Gastroesophageal sphincter (tissue), 4 donors: ENCODE measurements around the gene TXNRD3. TPM values are rescaled to one million over a fixed set of nuclear protein-coding genes. Genes with fewer than 3 reads are reported as not detected.

Experiments used
- ATAC-seq: fragments of 150-250 bp; one replicate; pipeline ENCODE4 v1.9.1; 2016; ENCODE audit warnings: mild to moderate bottlenecking, moderate library complexity
- H3K27ac ChIP-seq, 4 donors: fragments of 200-600 bp; sonication (generic) in 3 of 4; 1 replicate in 3 of 4; 2 replicates in 1 of 4; pipeline ENCODE4 v1.5.1; 2016 to 2019
- H3K27me3 ChIP-seq: fragments of 200-600 bp; sonication (generic); one replicate; pipeline ENCODE4 v1.5.1; 2019
- H3K36me3 ChIP-seq, 2 donors: fragments of 200-600 bp; sonication (generic); one replicate each; pipeline ENCODE4 v1.5.1; 2019; ENCODE audit warnings: control low read depth in 1 of 2
- H3K4me1 ChIP-seq, 3 donors: fragments of 200-600 bp; sonication (generic); 1 replicate in 2 of 3; 2 replicates in 1 of 3; pipeline ENCODE4 v1.5.1; 2016 to 2019; ENCODE audit warnings: control low read depth in 2 of 3
- H3K4me3 ChIP-seq, 2 donors: fragments of 200-600 bp; sonication (generic); one replicate each; pipeline ENCODE4 v1.5.1; 2019; ENCODE audit warnings: mild to moderate bottlenecking in 1 of 2, moderate library complexity in 1 of 2
- H3K9me3 ChIP-seq, 3 donors: fragments of 200-600 bp; sonication (generic); one replicate each; pipeline ENCODE4 v1.5.1; 2017 to 2019; ENCODE audit warnings: control low read depth in 2 of 3
- EP300 ChIP-seq: sonication (generic); formaldehyde crosslinking; IDR thresholded peaks from one replicate; pipeline ENCODE4 v1.6.1; 2017; ENCODE audit warnings: antibody characterized with exemption, mild to moderate bottlenecking
- POLR2A ChIP-seq, 2 donors: fragments of 450-650 bp; IDR thresholded peaks; one replicate each; pipeline ENCODE4 v1.6.1; 2017; ENCODE audit warnings: antibody characterized with exemption in 2 of 2, mild to moderate bottlenecking in 2 of 2, moderate library complexity in 1 of 2
- POLR2AphosphoS5 ChIP-seq: sonication (generic); formaldehyde crosslinking; IDR thresholded peaks from one replicate; pipeline ENCODE4 v1.6.1; 2017; ENCODE audit warnings: antibody characterized with exemption
- WGBS, 2 donors: methylation state at CpG; one replicate each; pipeline ENCODE4 v1.1.5; 2018; ENCODE audit warnings: low coverage in 1 of 2; 5-methylcytosine and 5-hydroxymethylcytosine counted together
- total RNA-seq, 4 donors: library from RNA; depleted of rRNA; stranded (reverse); fragments of >200 nt; gene quantifications; one replicate each; pipeline ENCODE4 v1.1.0, GENCODE V29; 2016
- TF ChIP-seq, protein P1 (sequence below), 4 experiments: fragments of 200-600 bp in 2 of 4; fragments of 450-650 bp in 2 of 4; sonication (generic) in 1 of 4; IDR thresholded peaks; one replicate each; pipeline ENCODE4 v1.5.1; 2017 to 2019; ENCODE audit warnings: antibody characterized with exemption in 4 of 4, mild to moderate bottlenecking in 2 of 4, moderate library complexity in 2 of 4

Gene TXNRD3
- total RNA-seq, 4 donors from 2014 or later, result 14.3 to 24.7 (median 18.5) TPM

- TF ChIP-seq, protein P1, sequence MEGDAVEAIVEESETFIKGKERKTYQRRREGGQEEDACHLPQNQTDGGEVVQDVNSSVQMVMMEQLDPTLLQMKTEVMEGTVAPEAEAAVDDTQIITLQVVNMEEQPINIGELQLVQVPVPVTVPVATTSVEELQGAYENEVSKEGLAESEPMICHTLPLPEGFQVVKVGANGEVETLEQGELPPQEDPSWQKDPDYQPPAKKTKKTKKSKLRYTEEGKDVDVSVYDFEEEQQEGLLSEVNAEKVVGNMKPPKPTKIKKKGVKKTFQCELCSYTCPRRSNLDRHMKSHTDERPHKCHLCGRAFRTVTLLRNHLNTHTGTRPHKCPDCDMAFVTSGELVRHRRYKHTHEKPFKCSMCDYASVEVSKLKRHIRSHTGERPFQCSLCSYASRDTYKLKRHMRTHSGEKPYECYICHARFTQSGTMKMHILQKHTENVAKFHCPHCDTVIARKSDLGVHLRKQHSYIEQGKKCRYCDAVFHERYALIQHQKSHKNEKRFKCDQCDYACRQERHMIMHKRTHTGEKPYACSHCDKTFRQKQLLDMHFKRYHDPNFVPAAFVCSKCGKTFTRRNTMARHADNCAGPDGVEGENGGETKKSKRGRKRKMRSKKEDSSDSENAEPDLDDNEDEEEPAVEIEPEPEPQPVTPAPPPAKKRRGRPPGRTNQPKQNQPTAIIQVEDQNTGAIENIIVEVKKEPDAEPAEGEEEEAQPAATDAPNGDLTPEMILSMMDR (IDR thresholded peaks at IDR 0.05), result no peak
- no peak for TF ChIP-seq POLR2AphosphoS5
- Histone ChIP-seq H3K27ac (no peak overlapping the region), H3K4me3 (no peak overlapping the region), H3K9me3 (peaks cover 0 to 7% (median 0%) of the 10 kb centered on the region in 3 donors), H3K36me3 (no peaks in the 10 kb centered on the region), H3K4me1 (no peaks in the 10 kb centered on the region), H3K27me3 (peaks cover 76% of the 10 kb centered on the region)
- WGBS, 2 donors, result 60% methylated on average over 4 of the region's 11 CpGs; no CpG with 5 or more reads in 1 of the 2 donors
- no peak for ATAC-seq
Observed at GRCh38 chr3:126661532-126662364, 6.8 kb upstream of the TXNRD3 start.

DNA sequence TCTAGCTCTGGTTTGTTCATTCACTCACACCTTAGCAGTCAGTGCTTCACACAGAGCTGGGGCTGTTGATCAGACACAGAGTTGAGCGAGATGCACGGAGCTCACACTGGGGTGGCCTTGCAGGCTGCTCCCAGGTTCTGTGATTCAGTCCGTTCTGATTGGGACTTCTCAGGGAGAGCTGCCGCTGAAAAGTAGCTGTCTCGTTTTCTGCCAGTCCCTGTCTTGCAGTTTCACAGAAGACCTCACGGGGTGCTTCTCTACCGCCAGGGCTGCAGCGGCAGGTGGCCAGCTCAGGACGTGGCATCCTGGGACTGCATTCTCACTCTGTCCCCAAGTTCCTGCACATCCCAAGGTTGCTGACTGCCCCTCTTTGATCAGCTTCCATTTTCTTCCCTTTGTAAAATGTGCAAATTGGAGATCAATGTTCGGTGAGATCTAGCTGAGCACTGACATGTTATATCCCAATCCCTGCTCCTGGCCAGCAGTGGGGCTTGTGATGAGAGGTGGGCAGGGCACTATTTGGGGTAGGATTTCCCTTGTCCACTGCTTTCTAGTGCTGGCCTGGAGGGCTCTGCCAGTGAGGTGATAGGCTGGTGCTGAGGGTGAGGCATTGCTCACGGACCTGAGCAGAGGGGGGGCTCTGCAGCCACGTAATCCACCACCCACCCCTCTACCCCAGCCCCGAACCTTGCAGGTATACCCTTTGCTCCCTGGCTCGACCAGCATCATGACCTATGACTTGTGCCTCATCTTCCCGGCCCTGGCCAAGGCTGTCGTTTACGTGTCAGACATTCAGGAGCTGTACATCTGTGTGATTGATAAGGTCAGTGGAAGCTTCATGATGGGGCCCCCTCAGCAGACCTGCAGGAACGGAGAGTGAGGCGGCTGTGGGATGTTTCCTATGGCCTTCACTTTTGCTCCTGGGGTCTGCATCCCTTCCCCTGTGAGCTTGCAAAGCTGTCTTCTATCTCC, 5.3 kb upstream of the TXNRD3 start:
- peaks cover 0 to 7% (median 0%) of the 10 kb centered on the region in 3 donors for H3K9me3 ChIP-seq
- H3K36me3 ChIP-seq, result no peaks in the 10 kb centered on the region
- no peak for ATAC-seq
- H3K27ac ChIP-seq, result no peak overlapping the region
- peaks cover 0 to 3% (median 0%) of the 10 kb centered on the region in 3 donors for H3K4me1 ChIP-seq
- TF ChIP-seq POLR2A (IDR thresholded peaks at IDR 0.05), result no peak
- TF ChIP-seq, protein P1 (IDR thresholded peaks at IDR 0.05), result no peak
- TF ChIP-seq EP300, result no peak
- TF ChIP-seq POLR2AphosphoS5, result no peak
- H3K27me3 ChIP-seq, result peaks cover 67% of the 10 kb centered on the region
- no peak overlapping the region for H3K4me3 ChIP-seq
- 25 to 44% methylated on average over 11 to 12 of the region's 19 CpGs for WGBS, 2 donors

GRCh38 chr3:126658584-126658983, 3.7 kb upstream of the TXNRD3 start:
- Histone ChIP-seq H3K27me3 (peaks cover 59% of the 10 kb centered on the region), H3K4me3 (no peak overlapping the region), H3K27ac (no peak overlapping the region), H3K9me3 (peaks cover 0 to 7% (median 0%) of the 10 kb centered on the region in 3 donors), H3K4me1 (peaks cover 0 to 11% (median 0%) of the 10 kb centered on the region in 3 donors), H3K36me3 (no peaks in the 10 kb centered on the region)
- 83% methylated on average over 2 of the region's 3 CpGs; no CpG with 5 or more reads in 1 of the 2 donors for WGBS, 2 donors
- TF ChIP-seq POLR2AphosphoS5, result no peak
- ATAC-seq, result no peak

GRCh38 chr3:126657901-126658300, 3.0 kb upstream of the TXNRD3 start:
- ATAC-seq, result no peak
- Histone ChIP-seq H3K27me3 (peaks cover 52% of the 10 kb centered on the region), H3K4me3 (no peak overlapping the region), H3K36me3 (no peaks in the 10 kb centered on the region), H3K9me3 (peaks cover 0 to 7% (median 0%) of the 10 kb centered on the region in 3 donors), H3K4me1 (peaks cover 0 to 16% (median 0%) of the 10 kb centered on the region in 3 donors), H3K27ac (no peak overlapping the region)
- WGBS, 2 donors, result no CpG with 5 or more reads among the region's 2 CpGs
- no peak for TF ChIP-seq POLR2AphosphoS5
- TF ChIP-seq, protein P1 (IDR thresholded peaks at IDR 0.05), result no peak
- TF ChIP-seq EP300, result no peak
- no peak for TF ChIP-seq POLR2A (IDR thresholded peaks at IDR 0.05)

DNA sequence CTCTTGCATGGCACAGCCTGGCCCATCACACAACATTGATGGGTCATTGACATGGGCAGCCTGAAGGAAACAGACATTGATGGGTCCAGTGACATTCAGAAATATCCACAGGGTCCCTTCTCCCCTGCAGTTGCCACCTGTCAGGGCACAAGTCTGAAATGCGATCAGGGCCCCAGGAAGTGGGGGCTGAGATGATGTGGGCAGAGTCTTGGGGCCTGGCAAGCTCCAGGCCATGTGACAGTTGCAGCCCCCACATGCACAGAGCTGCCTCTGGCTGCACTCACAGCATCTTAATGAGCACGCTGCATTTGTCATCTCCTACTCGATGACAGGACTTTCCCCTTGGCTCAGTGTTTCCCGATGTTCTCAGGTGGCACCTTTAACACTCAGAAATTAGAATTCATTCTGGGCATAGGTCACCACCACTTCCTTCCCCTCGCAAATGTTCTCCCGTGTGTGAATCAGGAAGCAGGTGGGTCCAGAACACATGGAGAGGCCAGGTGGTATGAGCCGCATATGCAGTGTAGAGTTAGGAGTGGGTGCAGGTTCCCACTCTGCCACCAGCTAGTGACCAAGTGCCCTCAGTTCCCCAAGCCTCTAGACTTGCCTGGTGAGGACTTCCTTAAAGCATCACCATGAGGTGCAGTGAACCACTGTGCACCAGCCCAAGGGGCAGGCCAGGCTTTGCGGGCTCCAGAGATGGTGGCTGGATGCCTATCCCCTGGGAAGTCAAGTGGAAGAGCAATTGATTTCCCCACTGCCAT, 1.6 kb upstream of the TXNRD3 start:
- no peak for TF ChIP-seq POLR2AphosphoS5
- no peak for TF ChIP-seq POLR2A (IDR thresholded peaks at IDR 0.05)
- TF ChIP-seq, protein P1 (IDR thresholded peaks at IDR 0.05), result no peak
- no peak for TF ChIP-seq EP300
- no peak for ATAC-seq
- no peak overlapping the region for H3K4me3 ChIP-seq
- H3K9me3 ChIP-seq, result peaks cover 0 to 7% (median 0%) of the 10 kb centered on the region in 3 donors
- WGBS, 2 donors, result 70 to 80% methylated on average over 2 to 4 of the region's 8 CpGs
- peaks cover 0 to 16% (median 0%) of the 10 kb centered on the region in 3 donors for H3K4me1 ChIP-seq
- peaks cover 41% of the 10 kb centered on the region for H3K27me3 ChIP-seq
- H3K36me3 ChIP-seq, result no peaks in the 10 kb centered on the region
- H3K27ac ChIP-seq, result no peak overlapping the region
